Spleen (tissue), 7 donors: Measurements from ENCODE around the gene MN1.

ENCODE experiments used
- CTCF ChIP-seq, 11 experiments: fragments of 200-600 bp in 7 of 11; fragments of 450-650 bp in 4 of 11; sonication (generic) in 4 of 11; IDR thresholded peaks in 8 of 11; conservative IDR thresholded peaks in 3 of 11; 1 replicate in 7 of 11; 2 replicates in 4 of 11; pipeline versions ENCODE4 v1.4.0 to v1.8.0; 2016 to 2021; ENCODE audit warnings: antibody characterized with exemption in 11 of 11, inconsistent platforms in 4 of 11, mild to moderate bottlenecking in 1 of 11
- POLR2A ChIP-seq, 3 donors: fragments of 450-650 bp; IDR thresholded peaks; one replicate each; pipeline ENCODE4 v1.5.1; 2017; ENCODE audit warnings: antibody characterized with exemption in 3 of 3, mild to moderate bottlenecking in 1 of 3
- donor health status: DM: no; HTN: no; CAD: no; lungs with moderate emphysema.
- donor health status: DM: no; HTN: no; CAD: no.
- donor health status: DM: no; HTN: no; CAD: no.

GRCh38 chr22:27785831-27786230 is 15.7 kb downstream of the MN1 start:
- TF ChIP-seq CTCF (IDR thresholded peaks at IDR 0.05 in 8 of 11, conservative IDR thresholded peaks at IDR 0.05 in 3 of 11) = no peak
- TF ChIP-seq POLR2A (IDR thresholded peaks at IDR 0.05) = no peak
